Uterus (tissue), 2 donors: ENCODE results near the gene HCN3.

ENCODE experiments used
- CTCF ChIP-seq, 4 experiments: fragments of 200-600 bp in 2 of 4; fragments of 450-650 bp in 2 of 4; sonication (generic) in 2 of 4; IDR thresholded peaks; one replicate each; pipeline ENCODE4 v1.5.1; 2016 to 2019; ENCODE audit warnings: antibody characterized with exemption in 4 of 4, mild to moderate bottlenecking in 2 of 4, moderate library complexity in 1 of 4
- POLR2A ChIP-seq, 2 donors: fragments of 450-650 bp; IDR thresholded peaks; one replicate each; pipeline ENCODE4 v1.6.1; 2016; ENCODE audit warnings: antibody characterized with exemption in 2 of 2, mild to moderate bottlenecking in 1 of 2, moderate library complexity in 1 of 2

- TF ChIP-seq CTCF (IDR thresholded peaks at IDR 0.05): no peak
- TF ChIP-seq POLR2A (IDR thresholded peaks at IDR 0.05): no peak
These were observed 35.4 kb upstream of the HCN3 start for GRCh38 chr1:155241841-155242264.
